HCT116 (cell line): ENCODE measurements around the gene SPAG6. TPM values are rescaled to one million over a fixed set of nuclear protein-coding genes. Genes with fewer than 3 reads are reported as not detected.

Experiments used
- ATAC-seq: fragments of 200-7000 bp; cut with Tn5 transposase; 2 replicates; pipeline ENCODE4 v1.9.1; 2020; ENCODE audit warnings: mild to moderate bottlenecking, moderate library complexity
- BruUV-seq: library from RNA; stranded (reverse); fragments of 400-500 nt; replicated peaks from 2 replicates; lab custom pipeline; 2021; lab: Mats Ljungman, UMichigan
- CTCF ChIA-PET: fragments of 300-600 bp; sonication (Branson Sonifier 250); formaldehyde crosslinking; loops from one replicate; lab custom pipeline; 2021; ENCODE audit warnings: antibody characterized with exemption; lab: Charles Lee
- POLR2A ChIA-PET: fragments of 300-600, 350-600 bp; sonication (Branson Sonifier 250); formaldehyde crosslinking; loops from one replicate; lab custom pipeline; 2021; ENCODE audit warnings: antibody characterized with exemption; lab: Charles Lee
- RAD21 ChIA-PET, 2 experiments: fragments of 300-600 bp; sonication (Branson Sonifier 250); formaldehyde crosslinking; loops; one replicate each; lab custom pipeline; 2023; ENCODE audit warnings: low total read pairs in 2 of 2; ENCODE audit not compliant: uncharacterized antibody in 2 of 2, unreplicated experiment in 2 of 2, low non-redundant PET in 1 of 2; lab: Charles Lee
- DNase-seq: peaks from one replicate; pipeline ENCODE4 v3.0.0-alpha.2; 2010; ENCODE audit warnings: low read depth, low spot score
- H2AFZ ChIP-seq: fragments of 200-600 bp; shearing (Covaris generic), sonication (generic); 2 replicates; pipeline ENCODE4 v1.6.1; 2017; ENCODE audit warnings: low read depth, mixed run types, mixed read lengths, antibody characterized with exemption, low read length; ENCODE audit not compliant: poor library complexity, severe bottlenecking
- H3K27ac ChIP-seq: 2 replicates; pipeline ENCODE4 v1.5.1; 2012; ENCODE audit warnings: low read depth, low read length
- H3K27me3 ChIP-seq: fragments of 200-600 bp; sonication (generic); 2 replicates; pipeline ENCODE4 v1.6.1; 2016; ENCODE audit warnings: mixed run types, low read length, mixed read lengths; ENCODE audit not compliant: insufficient read depth
- H3K36me3 ChIP-seq, 2 experiments: fragments of 200-500 bp in 1 of 2; fragments of 200-600 bp in 1 of 2; sonication (Bioruptor generic) in 1 of 2; sonication (generic) in 1 of 2; 2 replicates each; pipeline versions ENCODE4 v1.5.1 to v1.6.1; 2014 to 2016; ENCODE audit warnings: low read length in 2 of 2, inconsistent platforms in 1 of 2, mixed read lengths in 1 of 2, mixed run types in 1 of 2; ENCODE audit not compliant: insufficient read depth in 2 of 2, control insufficient read depth in 1 of 2
- H3K4me1 ChIP-seq, 2 experiments: fragments of 200-600 bp in 1 of 2; sonication (generic) in 1 of 2; 2 replicates each; pipeline versions ENCODE4 v1.5.1 to v1.6.1; 2012 to 2017; ENCODE audit warnings: low read length in 2 of 2, inconsistent platforms in 1 of 2, mild to moderate bottlenecking in 1 of 2, mixed read lengths in 1 of 2, mixed run types in 1 of 2, moderate library complexity in 1 of 2; ENCODE audit not compliant: insufficient read depth in 2 of 2, control insufficient read depth in 1 of 2
- H3K4me2 ChIP-seq: fragments of 200-600 bp; sonication (generic); 2 replicates; pipeline ENCODE4 v1.6.1; 2017; ENCODE audit warnings: mixed run types, low read length, mixed read lengths
- H3K4me3 ChIP-seq, 2 experiments: fragments of 200-600 bp in 1 of 2; sonication (generic) in 1 of 2; replicated peaks in 1 of 2; 2 replicates each; pipeline ENCODE4 v1.5.1; 2011 to 2016; ENCODE audit warnings: low read length in 2 of 2, control low read depth in 1 of 2, low read depth in 1 of 2, mild to moderate bottlenecking in 1 of 2, mixed read lengths in 1 of 2, mixed run types in 1 of 2
- H3K79me2 ChIP-seq: fragments of 200-600 bp; sonication (generic); 2 replicates; pipeline ENCODE4 v1.6.1; 2017; ENCODE audit warnings: mild to moderate bottlenecking, mixed run types, low read length, moderate library complexity, mixed read lengths; ENCODE audit not compliant: insufficient read depth
- H3K9ac ChIP-seq: fragments of 200-600 bp; sonication (generic); 2 replicates; pipeline ENCODE4 v1.6.1; 2016; ENCODE audit warnings: low read length, mixed read lengths
- H3K9me2 ChIP-seq: fragments of 200-600 bp; sonication (generic), shearing (Covaris generic); 2 replicates; pipeline ENCODE4 v1.6.1; 2017; ENCODE audit warnings: mixed run types, mild to moderate bottlenecking, moderate library complexity; ENCODE audit not compliant: insufficient read depth
- H3K9me3 ChIP-seq, 2 experiments: fragments of 200-500 bp in 1 of 2; fragments of 200-600 bp in 1 of 2; sonication (Bioruptor generic) in 1 of 2; sonication (generic) in 1 of 2; 2 replicates each; pipeline ENCODE4 v1.6.1; 2014 to 2017; ENCODE audit warnings: low read length in 2 of 2, mixed read lengths in 2 of 2, inconsistent platforms in 1 of 2, low read depth in 1 of 2, mild to moderate bottlenecking in 1 of 2, mixed run types in 1 of 2, moderate library complexity in 1 of 2; ENCODE audit not compliant: control insufficient read depth in 1 of 2, insufficient read depth in 1 of 2
- H4K20me1 ChIP-seq: fragments of 200-600 bp; sonication (generic), shearing (Covaris generic); 2 replicates; pipeline ENCODE4 v1.6.1; 2017; ENCODE audit warnings: mixed run types, mild to moderate bottlenecking, moderate library complexity; ENCODE audit not compliant: insufficient read depth
- CEBPB ChIP-seq: IDR thresholded peaks from 2 replicates; pipeline ENCODE4 v1.6.1; 2012; ENCODE audit warnings: low read depth
- EGR1 ChIP-seq: IDR thresholded peaks from 2 replicates; pipeline ENCODE4 v1.6.1; 2012; ENCODE audit warnings: low read depth
- EZH2 ChIP-seq: fragments of 200-600 bp; sonication (generic); IDR thresholded peaks from 2 replicates; pipeline ENCODE4 v1.6.1; 2017; ENCODE audit warnings: antibody characterized with exemption, mixed run types
- POLR2A ChIP-seq: IDR thresholded peaks from 2 replicates; pipeline ENCODE4 v1.7.0; 2011; ENCODE audit warnings: borderline replicate concordance; ENCODE audit not compliant: insufficient read depth, insufficient read length; ENCODE audit errors: extremely low read depth
- POLR2AphosphoS5 ChIP-seq: IDR thresholded peaks from 2 replicates; pipeline ENCODE4 v1.6.1; 2011; ENCODE audit warnings: mild to moderate bottlenecking, low read depth, low read length, moderate library complexity
- RAD21 ChIP-seq: IDR thresholded peaks from 2 replicates; pipeline ENCODE4 v1.6.1; 2012; ENCODE audit warnings: low read depth, mild to moderate bottlenecking
- REST ChIP-seq: IDR thresholded peaks from 2 replicates; pipeline ENCODE4 v1.6.1; 2012; ENCODE audit warnings: low read depth
- SIN3A ChIP-seq: IDR thresholded peaks from 2 replicates; pipeline ENCODE4 v1.6.1; 2012; ENCODE audit warnings: low read depth
- SP1 ChIP-seq: IDR thresholded peaks from 2 replicates; pipeline ENCODE4 v1.6.1; 2012; ENCODE audit warnings: low read depth
- SRF ChIP-seq: IDR thresholded peaks from 2 replicates; pipeline ENCODE4 v1.6.1; 2012; ENCODE audit warnings: low read depth
- TCF7L2 ChIP-seq: IDR thresholded peaks from 2 replicates; pipeline ENCODE4 v1.7.0; 2011; ENCODE audit warnings: borderline replicate concordance, inconsistent platforms; ENCODE audit not compliant: insufficient read depth, insufficient read length; ENCODE audit errors: extremely low read depth
- YY1 ChIP-seq: IDR thresholded peaks from 2 replicates; pipeline ENCODE4 v1.6.1; 2011; ENCODE audit warnings: low read length, low read depth, moderate library complexity, mild to moderate bottlenecking; ENCODE audit not compliant: insufficient replicate concordance; ENCODE audit errors: extremely low read depth
- ZFX ChIP-seq: fragments of 450-650 bp; IDR thresholded peaks from 2 replicates; pipeline ENCODE4 v1.6.1; 2017
- ZNF274 ChIP-seq: fragments of 200-500 bp; sonication (Bioruptor generic); IDR thresholded peaks from 2 replicates; pipeline ENCODE4 v1.6.1; 2014; ENCODE audit warnings: mild to moderate bottlenecking, low read depth, low read length, inconsistent platforms
- intact Hi-C: fragments of 100-400 bp; cut with micrococcal nuclease; formaldehyde crosslinking; loops from 2 replicates; pipeline ENCODE4 v1.10.0; 2022
- total RNA-seq: library from RNA; stranded (reverse); gene quantifications from one replicate; pipeline ENCODE4 v1.2.1, GENCODE V29; 2021; ENCODE audit not compliant: unreplicated experiment
- TF ChIP-seq, protein P1 (sequence below): IDR thresholded peaks from 2 replicates; pipeline ENCODE4 v1.6.1; 2011; ENCODE audit warnings: mild to moderate bottlenecking, low read length, moderate library complexity; ENCODE audit not compliant: insufficient replicate concordance; ENCODE audit errors: extremely low read depth
- TF ChIP-seq, protein P2 (sequence below): IDR thresholded peaks from 2 replicates; pipeline ENCODE4 v1.6.1; 2012

The SPAG6 gene
- total RNA-seq, 1 experiment from 2014 or later = not detected

- intact Hi-C loops = no loop called here
- POLR2A ChIA-PET = no interaction called here
- H3K9me2 ChIP-seq = no peaks in the 10 kb centered on the region
- no peak overlapping the region for H3K27ac ChIP-seq
- H3K79me2 ChIP-seq = no peaks in the 10 kb centered on the region
- H3K9me3 ChIP-seq = no peaks in the 10 kb centered on the region
- H3K27me3 ChIP-seq = peaks cover 8% of the 10 kb centered on the region; the same call in 1 of the 2 replicates
- RAD21 ChIA-PET = no interaction called here
- no peak for TF ChIP-seq SP1
- no peak for TF ChIP-seq TCF7L2
- no peak for TF ChIP-seq RAD21
- TF ChIP-seq, protein P1, sequence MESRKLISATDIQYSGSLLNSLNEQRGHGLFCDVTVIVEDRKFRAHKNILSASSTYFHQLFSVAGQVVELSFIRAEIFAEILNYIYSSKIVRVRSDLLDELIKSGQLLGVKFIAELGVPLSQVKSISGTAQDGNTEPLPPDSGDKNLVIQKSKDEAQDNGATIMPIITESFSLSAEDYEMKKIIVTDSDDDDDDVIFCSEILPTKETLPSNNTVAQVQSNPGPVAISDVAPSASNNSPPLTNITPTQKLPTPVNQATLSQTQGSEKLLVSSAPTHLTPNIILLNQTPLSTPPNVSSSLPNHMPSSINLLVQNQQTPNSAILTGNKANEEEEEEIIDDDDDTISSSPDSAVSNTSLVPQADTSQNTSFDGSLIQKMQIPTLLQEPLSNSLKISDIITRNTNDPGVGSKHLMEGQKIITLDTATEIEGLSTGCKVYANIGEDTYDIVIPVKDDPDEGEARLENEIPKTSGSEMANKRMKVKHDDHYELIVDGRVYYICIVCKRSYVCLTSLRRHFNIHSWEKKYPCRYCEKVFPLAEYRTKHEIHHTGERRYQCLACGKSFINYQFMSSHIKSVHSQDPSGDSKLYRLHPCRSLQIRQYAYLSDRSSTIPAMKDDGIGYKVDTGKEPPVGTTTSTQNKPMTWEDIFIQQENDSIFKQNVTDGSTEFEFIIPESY = no peak
- TF ChIP-seq EGR1 = no peak
- TF ChIP-seq SRF = no peak
- TF ChIP-seq YY1 = no peak
- no peak for TF ChIP-seq REST
- no peak for TF ChIP-seq SIN3A
- no peak for TF ChIP-seq POLR2AphosphoS5
- TF ChIP-seq EZH2 = no peak
- no peak for TF ChIP-seq ZNF274
- TF ChIP-seq ZFX = no peak
- no peak for TF ChIP-seq POLR2A
- TF ChIP-seq, protein P2, sequence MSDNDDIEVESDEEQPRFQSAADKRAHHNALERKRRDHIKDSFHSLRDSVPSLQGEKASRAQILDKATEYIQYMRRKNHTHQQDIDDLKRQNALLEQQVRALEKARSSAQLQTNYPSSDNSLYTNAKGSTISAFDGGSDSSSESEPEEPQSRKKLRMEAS = no peak
- TF ChIP-seq CEBPB = no peak
- TF ChIP-seq, all 23 proteins: peak for 0
- Histone ChIP-seq H4K20me1 (no peaks in the 10 kb centered on the region), H3K4me3 (no peak overlapping the region), H3K4me1 (peaks cover 0 to 6% of the 10 kb centered on the region in 2 experiments; a peak in 2 of 4 replicates), H2AFZ (no peak overlapping the region), H3K36me3 (no peaks in the 10 kb centered on the region; a peak in 1 of 4 replicates), H3K4me2 (no peak overlapping the region), H3K9ac (no peak overlapping the region)
- no peak for DNase-seq
- ATAC-seq = no peak
- CTCF ChIA-PET = no interaction called here
- BruUV-seq = no TSS peak
Measured at GRCh38 chr10:22335173-22335933, 9.9 kb upstream of the SPAG6 start.
